Gastrocnemius medialis (tissue), 4 donors: ENCODE measurements around the gene B4GALT5. TPM values are rescaled to one million over a fixed set of nuclear protein-coding genes. Genes with fewer than 3 reads are reported as not detected.

Experiments
- ATAC-seq, 2 donors: fragments of 150-250 bp; one replicate each; pipeline ENCODE4 v1.9.1; 2016
- DNase-seq, 2 donors: peaks; one replicate each; pipeline ENCODE4 v3.0.0-alpha.2; 2019
- H3K27ac ChIP-seq, 4 donors: fragments of 200-600 bp; sonication (generic); 1 replicate in 1 of 4; 2 replicates in 3 of 4; pipeline ENCODE4 v1.5.1; 2016 to 2018; ENCODE audit warnings: mild to moderate bottlenecking in 2 of 4, moderate library complexity in 1 of 4
- H3K27me3 ChIP-seq, 3 donors: fragments of 200-600 bp; sonication (generic) in 2 of 3; 1 replicate in 1 of 3; 2 replicates in 2 of 3; pipeline versions ENCODE4 v1.5.1 to v1.6.0; 2016 to 2019; ENCODE audit warnings: mild to moderate bottlenecking in 1 of 3, moderate library complexity in 1 of 3
- H3K36me3 ChIP-seq, 2 donors: fragments of 200-600 bp; sonication (generic) in 1 of 2; one replicate each; pipeline ENCODE4 v1.5.1; 2017 to 2018
- H3K4me1 ChIP-seq, 2 donors: fragments of 200-600 bp; sonication (generic) in 1 of 2; one replicate each; pipeline ENCODE4 v1.5.1; 2016 to 2017; ENCODE audit warnings: mild to moderate bottlenecking in 2 of 2
- H3K4me3 ChIP-seq, 4 donors: fragments of 200-600 bp; sonication (generic) in 3 of 4; 1 replicate in 1 of 4; 2 replicates in 3 of 4; pipeline ENCODE4 v1.5.1; 2016 to 2019; ENCODE audit warnings: mild to moderate bottlenecking in 2 of 4
- H3K9me3 ChIP-seq, 3 donors: fragments of 200-600 bp; sonication (generic) in 2 of 3; 1 replicate in 1 of 3; 2 replicates in 2 of 3; pipeline ENCODE4 v1.5.1; 2016 to 2019
- CTCF ChIP-seq, 5 experiments: fragments of 450-650 bp in 3 of 5; fragments of 200-600 bp in 2 of 5; sonication (generic) in 2 of 5; IDR thresholded peaks in 4 of 5; conservative IDR thresholded peaks in 1 of 5; 1 replicate in 4 of 5; 2 replicates in 1 of 5; pipeline ENCODE4 v1.5.1; 2016 to 2019; ENCODE audit warnings: antibody characterized with exemption in 5 of 5, mild to moderate bottlenecking in 3 of 5, moderate library complexity in 3 of 5
- POLR2A ChIP-seq, 2 donors: fragments of 450-650 bp; IDR thresholded peaks; one replicate each; pipeline ENCODE4 v1.6.1; 2017; ENCODE audit warnings: antibody characterized with exemption in 2 of 2, mild to moderate bottlenecking in 2 of 2, moderate library complexity in 2 of 2
- in situ Hi-C, 4 donors: fragments of 200-750 bp; cut with MboI; loops; one replicate each; pipeline versions ENCODE4 v1.15.0 to v1.8.0; 2017; ENCODE audit warnings: low sequenced_read_pairs in 4 of 4
- intact Hi-C: fragments of 100-400 bp; cut with DNase I; formaldehyde crosslinking; loops from one replicate; pipeline ENCODE4 v1.15.1; 2023; ENCODE audit warnings: low total_unique reads
- total RNA-seq, 4 donors: library from RNA; depleted of rRNA; stranded (reverse); fragments of >200 nt; gene quantifications; one replicate each; pipeline versions ENCODE4 v1.1.0 to v1.2.3, GENCODE V29; 2016

The B4GALT5 gene
- total RNA-seq, 4 donors from 2014 or later, result 27.6 to 75.2 (median 56.4) TPM

DNA sequence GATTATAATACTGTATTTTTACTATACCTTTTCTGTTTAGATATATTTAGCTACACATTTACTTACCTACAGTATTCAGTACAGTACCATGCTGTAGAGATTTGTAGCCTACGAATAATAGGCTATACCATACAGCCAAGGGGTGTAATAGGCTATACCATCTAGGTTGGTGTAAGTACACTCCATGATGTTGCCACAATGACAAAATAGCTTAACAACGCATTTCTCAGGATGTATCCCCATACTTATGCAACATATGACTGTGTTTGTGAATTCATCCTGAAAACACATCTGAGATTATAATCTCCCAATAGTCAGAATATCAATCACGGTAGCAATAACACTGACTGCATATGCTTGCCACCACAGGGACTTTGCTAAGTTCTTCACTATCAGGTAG, 20.7 kb downstream of the B4GALT5 start:
- Histone ChIP-seq H3K27ac (peak overlapping the region in 3 of 4 donors; percentile 79 to 91 (median 85)), H3K4me1 (peaks cover 86 to 91% of the 10 kb centered on the region in 2 donors), H3K9me3 (no peaks in the 10 kb centered on the region), H3K27me3 (no peaks in the 10 kb centered on the region), H3K36me3 (no peaks in the 10 kb centered on the region), H3K4me3 (no peak overlapping the region)
- no peak for TF ChIP-seq CTCF (IDR thresholded peaks at IDR 0.05 in 4 of 5, conservative IDR thresholded peaks at IDR 0.05 in 1 of 5)
- no peak for TF ChIP-seq POLR2A (IDR thresholded peaks at IDR 0.05)
- ATAC-seq (no peak), DNase-seq (no peak)
- intact Hi-C loops, result no loop called here
- in situ Hi-C loops, result no loop called here

DNA sequence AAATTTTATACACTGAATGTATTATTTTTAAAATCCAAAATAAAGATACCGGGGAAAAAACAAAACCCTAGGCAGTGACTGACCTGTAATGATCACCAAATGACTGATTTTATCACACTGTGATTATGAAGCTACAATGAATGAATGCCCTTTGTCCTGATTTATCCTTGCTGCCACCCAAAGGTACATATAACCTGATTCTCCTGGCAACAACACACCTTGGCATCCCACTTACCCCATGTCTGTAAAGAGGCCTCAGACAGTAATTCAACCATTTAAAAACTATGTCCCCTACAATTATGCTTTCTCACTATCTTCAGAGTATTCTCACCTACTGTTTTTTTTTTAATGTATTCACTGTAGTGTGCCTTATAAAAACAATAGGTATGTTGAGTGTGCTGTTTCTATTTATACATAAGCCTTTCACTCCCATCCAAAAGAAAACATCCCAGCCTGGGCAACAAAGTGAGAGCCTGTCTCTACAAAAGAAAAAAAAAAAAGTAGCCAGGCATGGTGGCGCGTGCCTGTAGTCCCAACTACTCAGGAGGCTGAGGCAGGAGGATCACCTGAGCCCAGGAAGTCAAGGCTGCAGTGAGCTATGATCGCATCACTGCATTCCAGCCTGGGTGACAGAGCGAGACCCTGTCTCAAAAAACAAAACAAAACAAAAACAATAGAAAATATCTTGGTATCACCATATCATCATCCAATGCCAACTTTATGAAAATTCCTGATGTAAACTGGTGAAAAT, 21.7 kb downstream of the B4GALT5 start:
- no peak overlapping the region for H3K4me3 ChIP-seq
- in situ Hi-C loops (no loop called here), intact Hi-C loops (no loop called here)
- TF ChIP-seq CTCF (IDR thresholded peaks at IDR 0.05 in 4 of 5, conservative IDR thresholded peaks at IDR 0.05 in 1 of 5) (no peak), POLR2A (IDR thresholded peaks at IDR 0.05) (no peak)
- peak overlapping the region; percentile 59 to 91 (median 82) for H3K27ac ChIP-seq
- H3K9me3 ChIP-seq, result no peaks in the 10 kb centered on the region
- H3K4me1 ChIP-seq, result peaks cover 86 to 91% of the 10 kb centered on the region in 2 donors
- no peaks in the 10 kb centered on the region for H3K27me3 ChIP-seq
- DNase-seq (no peak), ATAC-seq (no peak)
- no peaks in the 10 kb centered on the region for H3K36me3 ChIP-seq

GRCh38 chr20:49690899-49691620, 22.6 kb downstream of the B4GALT5 start:
- Histone ChIP-seq H3K27ac (peak overlapping the region; percentile 59 to 91 (median 82)), H3K9me3 (no peaks in the 10 kb centered on the region), H3K27me3 (no peaks in the 10 kb centered on the region), H3K36me3 (no peaks in the 10 kb centered on the region), H3K4me3 (no peak overlapping the region), H3K4me1 (peaks cover 86 to 91% of the 10 kb centered on the region in 2 donors)
- TF ChIP-seq POLR2A (IDR thresholded peaks at IDR 0.05) (no peak), CTCF (IDR thresholded peaks at IDR 0.05 in 4 of 5, conservative IDR thresholded peaks at IDR 0.05 in 1 of 5) (no peak)
- no peak for ATAC-seq
- DNase-seq, result no peak
- in situ Hi-C loops (no loop called here), intact Hi-C loops (no loop called here)

DNA sequence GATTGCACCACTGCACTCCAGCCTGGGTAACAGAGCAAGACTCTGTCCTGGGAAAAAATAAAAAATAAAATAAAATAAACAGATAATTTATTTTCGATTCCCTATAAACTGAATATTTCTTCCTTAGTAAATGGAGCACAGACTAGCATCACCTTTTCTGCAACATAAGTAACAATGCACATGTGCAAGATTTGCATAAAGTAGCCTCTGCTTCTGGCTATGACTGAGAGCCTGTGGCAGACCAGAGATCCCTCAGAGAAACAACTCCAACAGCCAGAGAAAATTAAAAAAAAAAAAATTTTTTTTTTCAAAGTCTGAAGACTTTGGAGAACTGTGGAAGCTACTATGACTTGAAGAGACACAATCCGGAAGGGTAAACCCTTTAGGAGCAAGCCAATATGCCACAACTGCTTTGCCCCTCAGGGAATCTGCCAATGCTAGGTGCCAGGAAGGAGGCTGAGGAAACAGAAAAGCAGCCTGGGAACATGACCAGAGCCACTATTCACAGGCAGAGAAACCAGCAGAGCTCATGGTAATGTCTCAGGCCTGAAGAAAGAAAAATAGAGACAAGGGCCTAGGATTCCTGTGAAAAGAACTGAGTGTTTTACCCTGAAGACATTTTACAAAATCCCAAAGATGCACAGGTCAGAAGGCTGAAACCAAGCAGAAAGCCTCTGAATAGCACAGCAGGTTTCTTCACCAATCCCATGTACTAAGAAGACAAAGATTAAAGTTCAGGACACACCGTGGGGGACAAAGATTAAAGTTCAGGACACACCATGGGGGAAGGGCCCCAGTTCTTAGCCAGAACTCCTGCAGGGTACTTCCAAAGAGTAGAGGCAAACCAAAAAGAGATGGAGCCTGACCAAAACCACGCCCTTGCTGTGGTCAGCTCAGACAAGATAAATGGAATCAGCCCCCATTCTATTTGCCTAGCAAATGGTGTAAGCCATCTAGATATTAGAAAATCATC, 25.8 kb downstream of the B4GALT5 start:
- intact Hi-C loops (loop anchor here (5.0 kb wide), 1 partner anchor 84 kb away; no protein-coding TSS in a partner anchor), in situ Hi-C loops (no loop called here)
- Histone ChIP-seq H3K27ac (peak overlapping the region; percentile 68 to 91 (median 82)), H3K4me3 (no peak overlapping the region), H3K4me1 (peaks cover 86 to 89% of the 10 kb centered on the region in 2 donors), H3K36me3 (no peaks in the 10 kb centered on the region), H3K27me3 (no peaks in the 10 kb centered on the region), H3K9me3 (no peaks in the 10 kb centered on the region)
- TF ChIP-seq POLR2A (IDR thresholded peaks at IDR 0.05) (no peak), CTCF (IDR thresholded peaks at IDR 0.05 in 4 of 5, conservative IDR thresholded peaks at IDR 0.05 in 1 of 5) (no peak)
- ATAC-seq (no peak), DNase-seq (no peak)
